T47D (cell line): ENCODE data around the gene NADSYN1.

Source experiments
- DNase-seq, 2 experiments: peaks; one replicate each; pipeline versions ENCODE4 v3.0.0 to v3.0.0-alpha.2; 2011 to 2012; ENCODE audit warnings: low read depth in 1 of 2, low spot score in 1 of 2
- JUND ChIP-seq: IDR thresholded peaks from 2 replicates; pipeline ENCODE4 v1.6.1; 2012; ENCODE audit warnings: low read depth
- in situ Hi-C: cut with HindIII; loops from 2 replicates; pipeline ENCODE4 v1.10.0; 2016; ENCODE audit warnings: low sequenced_read_pairs, low pct_unique_long_range_greater_than_20kb

The NADSYN1 gene

DNA sequence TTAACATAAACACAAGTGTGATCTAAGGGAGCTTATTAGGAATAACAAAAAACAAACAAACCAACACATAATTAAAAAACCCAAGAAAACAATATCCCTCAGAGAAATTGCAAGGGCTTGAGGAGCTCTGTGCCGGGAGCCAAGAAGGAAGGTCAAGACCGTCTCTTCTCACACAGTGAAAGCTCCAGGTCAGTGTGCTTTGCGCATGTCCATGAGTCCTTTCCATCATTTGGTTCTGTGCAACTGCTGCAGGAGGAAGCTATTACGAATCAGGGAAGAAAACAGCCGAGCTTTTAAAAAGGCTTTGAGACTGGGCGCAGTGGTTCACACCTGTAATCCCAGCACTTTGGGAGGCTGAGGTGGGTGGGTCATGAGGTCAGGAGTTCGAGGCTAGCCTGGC lies 89.4 kb downstream of the NADSYN1 start:
- DNase-seq: no peak
- no peak for TF ChIP-seq JUND
- in situ Hi-C loops: no loop called here

DNA sequence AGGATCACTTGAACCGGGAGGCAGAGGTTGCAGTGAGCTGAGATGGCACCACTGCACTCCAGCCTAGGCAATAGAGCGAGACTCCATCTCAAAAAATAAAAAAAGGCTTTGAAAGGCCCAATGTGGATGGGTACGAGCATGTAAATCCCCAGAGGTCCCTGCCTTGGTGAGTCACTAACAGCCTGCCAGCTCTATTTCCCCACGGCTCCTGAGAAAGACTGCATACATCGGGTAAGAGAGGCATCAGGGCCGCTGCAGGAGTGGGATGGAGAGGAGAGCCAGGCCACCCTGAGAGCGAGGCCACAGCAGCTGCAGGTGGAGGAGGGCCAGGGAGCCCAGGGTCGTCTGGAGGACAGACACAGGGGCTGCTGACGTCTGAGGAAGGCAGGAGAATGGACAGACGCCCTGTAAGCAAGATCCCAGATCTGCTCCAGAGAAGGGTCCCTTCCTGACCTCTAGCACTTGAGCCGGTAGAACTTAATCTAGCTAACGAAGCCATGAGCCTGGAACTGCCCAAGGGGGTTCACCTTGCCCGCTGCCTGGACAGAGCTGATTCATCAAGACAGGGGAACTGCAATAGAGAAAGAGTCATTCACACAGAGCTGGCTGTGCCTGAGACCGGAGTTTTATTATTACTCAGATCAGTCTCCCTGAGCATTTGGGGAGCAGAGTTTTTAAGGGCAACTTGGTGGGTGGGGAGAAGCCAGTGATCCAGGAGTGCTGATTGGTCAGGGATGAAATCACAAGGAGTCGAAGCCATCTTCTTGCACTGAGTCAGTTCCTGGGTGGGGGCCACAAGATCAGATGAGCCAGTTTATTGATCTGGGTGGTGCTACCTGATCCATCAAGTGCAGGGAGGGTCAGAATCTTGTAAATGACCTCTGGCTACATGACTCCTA lies 90.1 kb downstream of the NADSYN1 start:
- in situ Hi-C loops: no loop called here

DNA sequence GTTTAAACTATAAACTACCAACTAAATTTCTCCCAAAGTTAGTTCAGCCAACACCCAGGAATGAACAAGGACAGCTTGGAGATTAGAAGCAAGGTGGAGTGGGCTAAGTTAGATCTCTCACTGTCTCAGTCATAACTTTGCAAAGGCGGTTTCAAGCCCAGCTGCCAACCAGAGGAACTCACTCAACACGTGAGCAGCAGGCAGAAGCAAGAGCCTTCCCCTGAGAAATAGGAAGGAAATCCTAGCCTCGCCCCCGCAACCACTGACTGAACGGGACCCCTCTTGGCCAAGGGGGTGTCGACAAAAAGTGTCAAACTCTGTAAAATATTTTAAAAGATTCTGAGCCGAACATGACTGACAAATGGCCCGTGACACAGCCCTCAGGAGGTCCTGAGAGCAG lies 90.9 kb downstream of the NADSYN1 start:
- in situ Hi-C loops: no loop called here
- no peak for TF ChIP-seq JUND
- no peak for DNase-seq

More for the DNA sequence above, 90.1 kb downstream of the NADSYN1 start:
- TF ChIP-seq JUND: no peak
- DNase-seq: no peak

DNA sequence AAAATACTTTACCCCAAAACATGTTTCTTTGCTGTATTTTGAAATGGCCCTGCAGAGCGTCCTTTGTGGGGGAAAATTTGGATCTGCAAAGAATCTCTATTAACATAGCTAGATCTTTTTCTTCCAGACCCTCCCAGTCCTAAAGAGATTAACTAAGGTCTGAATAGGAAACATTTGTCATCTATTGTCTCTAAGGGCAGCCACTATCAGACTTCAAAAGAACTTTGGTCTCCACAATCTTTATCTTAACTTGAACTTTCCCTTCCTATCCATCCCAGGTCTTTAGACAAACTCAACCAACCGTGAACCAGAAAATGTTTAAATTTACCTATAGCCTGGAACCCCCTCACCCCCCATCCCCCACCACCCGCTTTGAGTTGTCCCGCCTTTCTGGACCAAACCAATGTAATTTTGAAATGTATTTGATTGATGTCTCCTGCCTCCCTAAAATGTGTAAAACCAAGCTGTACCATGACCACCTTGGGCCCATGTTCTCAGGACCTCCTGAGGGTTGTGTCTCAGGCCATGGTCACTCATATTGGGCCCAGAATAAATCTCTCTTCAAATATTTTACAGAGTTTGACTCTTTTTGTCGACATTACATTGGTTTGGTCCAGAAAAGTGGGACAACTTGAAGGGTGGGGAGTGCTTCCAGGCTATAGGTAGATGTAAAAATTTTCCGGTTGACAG lies 91.7 kb downstream of the NADSYN1 start:
- no peak for DNase-seq
- in situ Hi-C loops: no loop called here
- no peak for TF ChIP-seq JUND

DNA sequence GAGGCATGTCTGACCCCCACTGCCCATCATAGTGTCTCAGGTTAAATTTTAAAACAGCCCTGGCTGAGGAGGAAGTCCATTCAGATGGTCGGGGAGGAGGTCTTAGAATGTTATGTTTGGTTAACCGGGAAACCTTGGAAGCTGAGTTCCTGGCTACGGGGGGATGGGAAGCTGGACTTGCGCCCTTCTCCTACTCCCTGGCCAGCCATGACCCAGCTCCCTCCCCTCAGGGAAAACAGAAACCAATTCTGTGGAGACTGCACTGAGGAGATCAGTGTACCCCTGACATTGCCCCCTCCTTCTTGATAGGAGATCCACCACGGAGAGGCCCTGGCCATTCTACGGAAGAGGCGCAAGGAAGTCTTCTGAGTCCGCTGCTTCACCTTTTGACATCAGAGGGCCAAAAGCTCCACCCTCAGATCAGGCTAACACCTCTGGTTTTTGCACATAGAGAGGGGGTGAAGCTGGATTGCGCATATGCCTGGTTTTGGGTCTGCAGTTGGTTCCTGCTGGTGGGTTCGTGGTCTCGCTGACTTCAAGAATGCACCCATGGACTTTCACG lies 92.5 kb downstream of the NADSYN1 start:
- in situ Hi-C loops: no loop called here
- DNase-seq: no peak
- no peak for TF ChIP-seq JUND

DNA sequence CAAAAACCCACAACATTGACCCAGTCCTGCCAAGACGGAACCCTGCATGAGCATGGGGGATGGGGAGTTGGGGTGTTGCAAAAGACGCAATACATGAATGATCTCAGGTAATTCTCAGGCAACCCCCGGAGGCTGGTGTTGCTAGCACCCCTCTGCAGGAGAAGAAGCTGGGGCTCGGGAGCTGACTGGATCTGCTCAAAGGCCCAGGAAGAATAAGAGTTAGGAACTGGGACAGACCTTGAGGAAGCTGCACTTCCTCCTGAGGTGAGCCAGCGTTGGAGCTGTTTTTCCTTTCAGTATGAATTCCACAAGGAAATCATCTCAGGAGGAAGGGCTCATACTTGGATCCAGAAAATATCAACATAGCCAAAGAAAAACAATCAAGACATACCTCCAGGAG lies 95.1 kb downstream of the NADSYN1 start, which contains the start of gene KRTAP5-9:
Gene KRTAP5-9 (plus strand): TSS at position 301 of the 400 bp plus-strand sequence. CDS start 238 bp downstream, outside the sequence.
- in situ Hi-C loops: no loop called here
- TF ChIP-seq JUND: no peak
- no peak for DNase-seq

DNA sequence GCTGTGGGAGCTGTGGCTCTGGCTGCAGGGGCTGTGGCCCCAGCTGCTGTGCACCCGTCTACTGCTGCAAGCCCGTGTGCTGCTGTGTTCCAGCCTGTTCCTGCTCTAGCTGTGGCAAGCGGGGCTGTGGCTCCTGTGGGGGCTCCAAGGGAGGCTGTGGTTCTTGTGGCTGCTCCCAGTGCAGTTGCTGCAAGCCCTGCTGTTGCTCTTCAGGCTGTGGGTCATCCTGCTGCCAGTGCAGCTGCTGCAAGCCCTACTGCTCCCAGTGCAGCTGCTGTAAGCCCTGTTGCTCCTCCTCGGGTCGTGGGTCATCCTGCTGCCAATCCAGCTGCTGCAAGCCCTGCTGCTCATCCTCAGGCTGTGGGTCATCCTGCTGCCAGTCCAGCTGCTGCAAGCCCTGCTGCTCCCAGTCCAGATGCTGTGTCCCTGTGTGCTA lies 95.7 kb downstream of the NADSYN1 start:
- no peak for DNase-seq
- TF ChIP-seq JUND: no peak

More for the DNA sequence above, 95.7 kb downstream of the NADSYN1 start:
- in situ Hi-C loops: no loop called here
